GM18498 (cell line): ENCODE data around the gene NXN.
"Not testable (repeated sequence)": the region's sequence is repeated elsewhere in the genome, so short reads cannot be mapped to it uniquely, and the experiment has no call there.

Experiments
- ATAC-seq: cut with Tn5 transposase; IDR thresholded peaks from one replicate; pipeline ENCODE4 v1.9.1; 2021; ENCODE audit warnings: mild to moderate bottlenecking, moderate library complexity; ENCODE audit not compliant: unreplicated experiment

NXN gene

GRCh38 chr17:957856-958421 is 21.6 kb downstream of the NXN start:
- no peak for ATAC-seq

GRCh38 chr17:956905-957304 is 22.7 kb downstream of the NXN start:
- ATAC-seq: no peak

DNA sequence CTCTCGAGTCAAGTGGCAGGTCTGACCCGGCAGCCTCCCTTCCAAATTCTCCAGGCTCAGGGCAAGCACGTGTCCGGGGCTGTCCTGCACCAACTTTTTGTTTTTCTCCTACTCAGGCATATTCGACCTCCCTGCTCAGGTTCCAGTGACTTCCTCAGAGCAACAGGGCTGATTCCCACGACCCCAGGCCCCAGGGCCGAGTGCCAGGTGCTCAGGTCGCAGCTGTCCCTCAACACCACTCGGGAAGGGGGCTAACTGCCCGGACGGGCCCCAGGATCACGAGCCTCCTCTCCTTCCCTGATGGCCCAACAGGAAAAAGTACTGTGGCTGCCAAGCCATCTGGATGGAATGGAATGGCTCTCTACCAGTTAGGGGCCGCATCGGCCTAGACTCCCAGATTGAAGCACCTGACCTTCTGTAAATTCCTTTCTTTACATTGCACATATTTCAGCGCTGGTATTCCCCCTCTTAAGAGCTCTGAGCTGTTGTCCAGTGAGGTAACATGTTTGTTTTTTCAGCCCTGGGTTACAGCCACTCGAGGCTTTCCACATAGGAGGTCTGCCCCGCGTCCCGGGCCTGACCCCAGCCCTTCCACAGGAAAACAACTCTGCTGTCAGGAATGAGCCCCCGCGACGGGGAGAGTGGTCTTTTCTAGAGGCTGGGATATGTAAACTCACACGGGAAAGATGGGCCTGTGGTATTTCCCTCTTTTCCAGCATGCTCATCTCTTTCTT is 25.0 kb downstream of the NXN start:
- no peak for ATAC-seq

- no peak for ATAC-seq
Measured at GRCh38 chr17:953767-954166, 25.8 kb downstream of the NXN start.

- ATAC-seq: not testable (repeated sequence)
Measured at GRCh38 chr17:952592-952991, 27.0 kb downstream of the NXN start.

GRCh38 chr17:951325-952132 is 28.0 kb downstream of the NXN start:
- ATAC-seq: no peak

DNA sequence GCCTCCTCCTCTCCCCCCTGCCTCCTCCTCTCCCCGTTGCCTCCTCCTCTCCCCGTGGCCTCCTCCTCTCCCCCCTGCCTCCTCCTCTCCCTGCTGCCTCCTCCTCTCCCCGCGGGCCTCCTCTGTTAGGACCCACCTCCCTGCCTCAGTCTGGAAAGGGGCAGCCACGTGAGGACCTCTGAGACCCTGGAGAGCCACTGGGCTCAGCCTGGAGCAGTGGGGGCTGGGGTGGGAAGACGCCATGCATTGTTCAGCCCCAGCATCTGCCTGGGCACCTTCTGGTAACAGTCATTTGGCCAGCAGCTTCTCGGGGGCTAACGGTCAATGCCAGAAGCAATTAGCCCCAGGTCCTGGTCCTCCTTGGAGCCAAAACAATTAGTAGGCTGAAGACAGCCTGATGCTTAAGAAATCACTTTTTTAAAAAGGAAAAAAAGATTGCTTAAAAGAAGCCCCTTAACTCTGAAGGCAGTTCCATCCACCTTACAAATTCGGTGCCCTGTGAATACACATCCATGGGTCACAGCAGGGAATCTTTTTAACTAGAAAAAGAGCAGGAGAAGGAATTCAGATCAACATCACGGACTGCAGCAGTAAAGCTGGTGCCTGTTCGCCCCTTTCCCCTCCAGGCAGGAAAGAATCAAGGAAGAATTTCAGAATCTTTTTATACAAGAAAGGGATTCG is 29.8 kb downstream of the NXN start:
- ATAC-seq: no peak

DNA sequence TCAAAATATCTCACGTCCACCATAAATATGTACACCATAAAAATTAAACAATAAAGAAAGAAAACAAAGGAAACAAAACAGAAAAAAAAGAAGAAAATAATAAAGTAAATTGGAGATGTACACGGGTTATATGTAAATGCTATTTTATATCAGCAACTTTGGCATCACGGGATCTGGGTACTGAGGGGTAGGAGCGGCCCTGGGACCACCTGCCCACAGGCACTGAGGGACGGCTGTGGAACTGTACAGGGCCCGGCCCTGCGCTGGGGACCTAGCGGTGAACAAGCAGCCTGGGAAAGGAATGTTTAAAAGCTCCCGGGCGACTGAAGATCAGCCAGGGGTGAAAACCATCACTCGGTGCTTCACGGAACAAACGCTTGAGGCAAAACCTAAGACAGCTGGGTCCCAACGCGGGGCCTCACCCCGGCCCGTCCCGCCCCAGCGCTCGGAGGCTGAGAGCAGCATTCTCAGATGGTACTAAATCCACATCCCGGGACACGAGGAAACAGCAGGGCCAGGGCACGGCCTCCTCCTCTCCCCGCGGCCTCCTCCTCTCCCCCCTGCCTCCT is 31.2 kb downstream of the NXN start:
- no peak for ATAC-seq

DNA sequence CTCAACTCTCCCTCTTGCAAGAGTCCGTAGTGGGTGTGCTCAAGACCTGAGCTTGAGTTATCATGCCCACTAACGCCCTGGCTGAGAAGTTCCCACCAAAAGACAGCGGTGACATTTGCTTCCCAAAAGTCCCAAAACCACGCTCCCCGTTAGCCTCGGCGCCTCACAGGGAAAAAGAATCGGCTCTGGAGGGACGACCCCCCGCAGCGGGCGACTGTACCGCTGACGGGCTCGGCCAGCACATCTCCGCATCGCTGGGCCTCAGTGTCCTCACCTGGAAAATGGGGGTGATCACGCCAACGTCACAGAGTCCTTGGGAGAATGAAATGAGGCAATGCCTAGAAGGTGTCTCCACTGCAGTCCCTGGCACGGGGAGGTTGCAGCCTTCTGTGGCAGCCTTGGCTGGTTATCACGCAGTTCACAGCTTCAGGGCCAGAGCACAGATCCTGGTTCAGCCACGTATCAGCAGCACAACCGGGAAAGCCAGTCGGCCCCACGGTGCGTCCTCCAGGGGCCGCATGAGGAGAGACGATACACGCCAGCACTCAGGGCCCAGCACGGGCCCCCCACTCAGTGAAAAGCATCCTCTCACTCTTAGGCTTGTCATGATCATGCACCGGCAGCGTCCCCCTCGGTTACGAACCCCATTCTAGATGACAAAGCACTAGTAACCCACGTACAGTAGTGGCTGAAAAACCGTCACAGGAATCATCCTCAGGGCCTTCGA is 32.9 kb downstream of the NXN start:
- no peak for ATAC-seq

GRCh38 chr17:945672-946071 is 33.9 kb downstream of the NXN start:
- ATAC-seq: no peak

DNA sequence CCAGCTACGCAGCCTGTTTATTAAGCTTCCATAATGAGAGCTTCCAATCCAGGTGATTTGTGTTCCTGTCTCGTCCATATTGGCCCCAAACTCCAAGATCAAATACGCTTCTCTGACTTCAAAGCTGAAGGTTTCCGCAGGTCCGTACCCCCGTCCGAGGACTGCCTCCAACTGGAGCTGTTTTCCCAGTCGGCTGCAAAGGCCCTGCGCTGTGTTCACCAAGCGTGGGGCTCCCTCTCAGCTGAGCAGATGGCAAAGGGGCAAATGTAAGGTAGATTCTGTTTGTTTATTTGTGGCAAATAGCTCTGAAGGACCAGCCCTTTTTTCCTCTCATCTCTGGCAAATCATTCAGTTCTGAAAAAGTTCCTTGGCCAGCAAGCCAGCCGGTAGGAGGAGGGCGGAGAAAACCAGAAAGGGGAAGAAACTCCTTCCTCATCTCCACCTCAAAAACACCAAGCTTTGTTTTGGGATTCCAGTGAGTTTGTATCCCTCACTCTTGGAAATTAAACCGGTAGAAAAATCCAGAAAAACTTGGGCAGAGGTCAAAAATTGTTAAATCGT is 35.2 kb downstream of the NXN start:
- ATAC-seq: no peak

GRCh38 chr17:935485-935884 is 44.1 kb downstream of the NXN start:
- no peak for ATAC-seq

DNA sequence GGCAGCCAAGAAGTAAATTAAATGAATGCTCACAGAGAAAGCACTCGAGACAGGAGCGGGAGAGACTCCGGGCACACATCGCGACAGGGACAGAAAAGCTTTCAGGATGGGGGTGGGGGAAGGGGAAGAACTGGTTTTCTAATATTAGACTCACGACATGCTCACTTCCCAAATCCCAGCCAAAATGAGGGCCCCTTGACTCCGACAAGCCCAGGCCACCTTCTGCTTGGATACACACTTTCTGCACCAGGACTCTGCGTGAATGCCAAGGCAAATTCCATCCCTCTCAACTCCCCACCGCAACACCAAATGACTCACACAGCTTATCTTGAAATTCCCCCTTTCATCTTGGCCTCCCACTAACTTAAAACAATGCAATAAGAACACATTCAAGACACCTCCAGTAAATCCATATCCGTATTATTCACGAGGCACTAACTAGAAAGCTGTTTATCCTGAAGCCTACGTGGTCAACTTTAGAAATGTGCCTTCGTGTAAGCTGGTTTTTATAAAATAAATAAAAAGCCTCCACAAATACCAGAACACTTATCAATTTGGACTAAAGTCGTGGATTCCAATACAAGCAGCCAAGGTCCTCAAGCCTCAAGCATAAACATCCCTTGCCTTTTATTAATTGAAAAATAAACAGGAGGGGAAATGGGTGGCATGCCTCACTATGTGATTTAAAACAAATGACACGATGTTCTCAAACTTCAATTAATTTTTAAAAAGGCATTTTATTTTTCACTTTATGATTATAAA is 46.1 kb downstream of the NXN start:
- ATAC-seq: no peak

GRCh38 chr17:930258-930657 is 49.3 kb downstream of the NXN start:
- no peak for ATAC-seq

GRCh38 chr17:929586-929985 is 50.0 kb downstream of the NXN start:
- no peak for ATAC-seq

- ATAC-seq: no peak
Measured at GRCh38 chr17:927611-928461, 51.7 kb downstream of the NXN start.

- no peak for ATAC-seq
Measured at GRCh38 chr17:925817-926216, 53.8 kb downstream of the NXN start.

DNA sequence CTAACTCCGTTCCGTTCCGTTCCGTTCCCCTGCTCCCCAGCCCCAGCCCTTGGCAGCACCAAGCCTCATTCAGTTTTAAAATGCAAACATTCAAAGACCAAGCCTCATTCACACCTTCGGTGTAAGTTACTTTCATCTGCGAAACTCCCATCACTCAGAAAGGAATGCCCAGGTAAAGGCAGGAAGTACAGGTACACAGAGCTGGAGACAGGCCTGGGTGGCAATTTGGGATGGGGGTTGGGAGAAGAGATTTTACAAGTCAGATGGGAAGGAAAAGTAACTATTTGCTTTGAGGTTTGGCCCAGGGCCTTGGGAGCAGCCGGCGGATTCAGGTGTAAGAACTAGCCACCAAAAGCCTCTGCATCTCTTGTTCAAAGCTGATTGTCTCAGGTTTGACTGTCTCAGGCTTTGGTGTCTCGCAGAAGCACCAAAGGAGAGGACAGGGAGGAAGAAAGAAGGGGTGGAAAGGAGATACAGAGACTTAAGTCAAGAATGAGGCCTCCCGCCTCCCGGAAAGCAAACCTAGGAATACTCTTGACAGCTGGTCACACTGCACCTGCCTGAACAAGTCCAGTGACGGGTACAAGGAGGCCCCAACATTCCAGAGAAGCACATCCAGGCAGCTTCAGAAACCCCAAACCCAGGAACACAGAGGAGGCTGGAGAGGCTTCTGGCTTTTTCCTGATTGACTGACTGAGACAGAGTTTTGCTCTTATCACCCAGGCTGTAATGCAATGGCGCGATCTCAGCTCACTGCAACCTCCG is 54.7 kb downstream of the NXN start:
- ATAC-seq: no peak
